Middle frontal gyrus (tissue), 1 donor: ENCODE data around the gene RPUSD2.
A peak's percentile ranks its signal among the peaks of the same experiment; 100 is the strongest.
"Not testable (repeated sequence)": the region's sequence is repeated elsewhere in the genome, so short reads cannot be mapped to it uniquely, and the experiment has no call there.

ENCODE experiments used
- DNase-seq: peaks from one replicate; pipeline ENCODE4 v3.0.0-alpha.2; 2015; ENCODE audit warnings: low spot score; ENCODE audit errors: extremely low spot score

RPUSD2 gene

DNA sequence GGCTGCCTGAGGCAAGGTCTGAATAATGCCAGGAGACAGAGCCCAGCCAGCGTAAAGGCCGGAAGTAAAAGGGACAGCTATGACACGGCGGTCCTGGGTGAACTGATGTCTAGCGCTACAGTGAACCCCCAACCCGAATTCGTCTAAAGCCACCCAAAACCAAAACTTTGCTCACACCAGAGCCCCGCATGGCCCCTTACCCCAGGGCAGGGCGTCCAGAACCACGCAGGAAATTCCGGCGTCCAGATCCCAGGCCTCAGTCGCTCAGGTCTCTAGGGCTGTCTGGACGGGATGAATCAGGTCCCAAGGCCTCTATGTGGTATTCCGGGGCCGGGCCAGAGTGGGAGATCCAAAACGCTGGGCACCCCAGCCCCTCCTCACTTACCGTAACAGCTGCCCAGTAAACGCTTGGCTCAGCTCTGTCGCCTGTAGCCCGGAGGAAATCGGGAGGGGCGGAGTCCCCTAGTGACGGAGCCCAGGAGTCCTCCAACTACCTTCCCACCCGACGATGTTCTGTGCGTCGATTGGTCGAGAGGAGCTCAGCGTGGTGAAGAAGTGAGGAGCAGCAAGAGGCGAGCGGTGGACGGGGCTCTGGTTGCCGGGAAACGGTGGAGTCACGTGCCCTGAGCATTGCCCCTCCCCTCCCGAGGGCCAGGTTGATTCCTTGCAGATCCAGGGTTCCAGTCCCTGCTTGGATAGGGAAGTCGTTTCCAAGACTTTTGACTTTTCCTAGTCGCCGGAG lies 4.3 kb upstream of the RPUSD2 start, which contains the start of gene CCDC32:
TSS of gene CCDC32 (minus strand) at position 452 of the 742 bp plus-strand sequence. CDS start 2,027 bp downstream, outside the sequence.
- peak; percentile 97 for DNase-seq

DNA sequence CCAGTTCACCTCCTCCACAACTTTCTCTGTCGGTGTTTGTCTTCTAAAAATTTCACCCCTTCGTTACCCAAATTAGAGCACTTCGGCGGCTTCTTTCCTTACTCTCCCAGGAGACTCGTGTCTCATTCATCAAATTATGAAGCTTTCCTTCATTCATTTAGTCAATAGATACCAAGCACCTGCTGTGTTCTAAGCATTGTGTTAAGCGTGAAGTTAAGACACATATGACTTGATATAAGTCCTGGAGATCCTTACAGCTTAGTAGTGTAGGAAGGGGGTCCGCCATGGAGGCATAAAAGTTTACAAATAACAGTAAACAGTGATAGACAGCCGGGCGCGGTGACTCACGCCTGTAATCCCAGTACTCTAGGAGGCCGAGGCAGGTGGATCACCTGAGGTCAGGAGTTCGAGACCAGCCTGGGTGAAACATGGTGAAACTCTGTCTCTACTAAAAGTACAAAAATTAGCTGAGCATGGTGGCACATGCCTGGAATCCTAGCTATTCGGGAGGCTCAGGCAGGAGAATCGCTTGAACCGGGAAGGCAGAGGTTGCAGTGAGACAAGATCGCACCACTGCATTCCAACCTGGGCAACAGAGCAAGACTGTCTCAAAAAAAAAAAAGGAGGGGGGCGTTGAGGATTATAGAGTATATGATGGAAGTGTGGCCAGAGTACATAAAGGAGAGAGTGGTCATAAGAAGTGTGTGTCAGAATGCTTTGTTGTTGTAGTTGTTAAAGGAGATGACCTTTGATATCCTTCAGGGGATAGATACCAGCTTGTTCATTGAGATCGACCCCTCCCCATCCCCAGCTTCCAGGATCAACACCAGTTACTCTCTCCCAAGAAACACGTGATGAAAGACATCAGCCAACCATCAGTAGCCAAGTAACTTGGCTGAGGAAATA lies 3.5 kb upstream of the RPUSD2 start:
- DNase-seq, result no peak

DNA sequence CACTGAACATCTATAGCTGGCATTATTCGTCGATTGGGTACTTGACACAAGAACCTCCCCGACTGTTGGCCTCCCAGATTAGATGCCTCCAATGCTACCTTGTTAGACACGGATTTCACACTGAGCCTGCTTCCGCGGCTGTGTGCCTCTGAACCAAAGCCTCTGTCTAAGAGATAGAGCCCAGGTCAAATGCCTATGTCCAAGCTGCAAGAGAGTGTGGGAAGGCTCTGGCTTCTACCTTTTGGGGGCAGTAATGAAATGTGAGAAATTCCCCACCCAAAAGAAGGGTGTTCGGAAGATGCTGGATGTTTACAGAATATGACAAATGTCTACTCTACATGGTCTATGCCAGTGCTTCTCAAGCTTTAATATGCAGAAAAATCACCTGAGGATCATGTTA lies 2.0 kb upstream of the RPUSD2 start:
- no peak for DNase-seq

DNA sequence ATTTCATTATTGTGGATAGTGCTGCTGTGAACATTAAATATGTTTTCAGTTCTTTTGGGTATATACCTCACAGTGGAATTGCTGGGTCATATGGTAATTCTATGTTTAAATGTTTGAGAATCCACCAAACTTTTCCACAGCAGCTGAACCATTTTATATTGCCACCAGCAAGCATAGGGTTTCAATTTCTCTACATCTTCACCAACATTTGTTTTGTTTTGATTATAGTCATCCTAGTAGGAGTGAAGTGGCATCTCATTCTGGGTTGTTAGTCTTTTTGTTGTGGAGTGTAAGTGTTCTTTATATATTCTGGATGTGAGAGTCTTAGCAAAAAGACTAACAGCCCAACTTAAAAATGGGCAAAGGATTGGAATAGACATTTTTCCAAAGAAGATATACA lies 6.0 kb downstream of the RPUSD2 start:
- DNase-seq, result no peak

DNA sequence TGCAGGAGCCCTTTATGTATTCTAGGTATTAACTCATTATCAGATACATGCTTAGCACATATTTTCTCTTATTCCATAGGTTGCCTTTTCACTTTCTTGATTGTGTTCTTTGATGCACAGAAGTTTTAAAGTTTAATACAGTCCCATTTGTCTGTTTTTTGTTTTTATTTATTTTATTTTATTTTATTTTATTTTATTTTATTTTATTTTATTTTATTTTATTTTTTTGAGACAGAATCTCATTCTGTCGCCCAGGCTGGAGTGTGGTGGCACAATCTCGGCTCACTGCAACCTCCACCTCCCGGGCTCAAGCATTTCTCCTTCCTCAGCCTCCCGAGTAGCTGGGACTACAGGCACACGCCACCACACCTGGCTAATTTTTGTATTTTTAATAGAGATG lies 7.8 kb downstream of the RPUSD2 start:
- DNase-seq, result not testable (repeated sequence)

DNA sequence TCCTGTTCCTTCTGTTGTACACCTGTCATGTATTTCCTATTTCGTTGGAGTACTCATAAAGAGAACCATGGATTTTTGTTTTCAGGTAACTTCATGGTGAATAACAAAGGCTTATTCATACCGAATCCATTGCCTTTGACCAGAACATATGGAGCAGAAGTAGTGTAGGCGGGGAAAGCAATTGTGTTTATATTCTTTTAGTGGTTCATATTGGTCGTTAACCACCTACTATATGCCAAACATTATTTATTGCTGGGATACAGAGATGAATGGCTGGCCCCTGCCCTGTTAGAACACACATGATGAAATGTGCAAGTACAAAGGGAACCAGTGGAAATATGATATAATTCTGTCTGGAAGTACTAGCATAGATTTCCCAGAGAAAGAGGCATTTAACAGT lies 9.8 kb downstream of the RPUSD2 start:
- DNase-seq, result no peak

DNA sequence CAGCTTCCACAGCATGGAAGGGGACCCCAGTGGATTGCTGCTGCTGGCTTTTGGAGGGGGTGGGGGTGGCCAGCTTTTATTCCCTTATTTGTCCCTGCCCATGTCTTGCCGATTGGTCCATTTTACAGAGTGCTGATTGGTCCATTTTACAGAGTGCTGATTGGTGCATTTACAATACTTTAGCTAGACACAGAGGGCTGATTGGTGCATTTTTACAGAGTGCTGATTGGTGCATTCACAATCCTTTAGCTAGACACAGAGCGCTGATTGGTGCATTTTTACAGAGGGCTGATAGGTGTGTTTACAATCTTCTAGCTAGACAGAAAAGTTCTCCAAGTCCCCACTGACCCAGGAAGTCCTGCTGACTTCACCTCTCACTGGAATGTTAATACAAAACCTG lies 12.7 kb downstream of the RPUSD2 start:
- not testable (repeated sequence) for DNase-seq

DNA sequence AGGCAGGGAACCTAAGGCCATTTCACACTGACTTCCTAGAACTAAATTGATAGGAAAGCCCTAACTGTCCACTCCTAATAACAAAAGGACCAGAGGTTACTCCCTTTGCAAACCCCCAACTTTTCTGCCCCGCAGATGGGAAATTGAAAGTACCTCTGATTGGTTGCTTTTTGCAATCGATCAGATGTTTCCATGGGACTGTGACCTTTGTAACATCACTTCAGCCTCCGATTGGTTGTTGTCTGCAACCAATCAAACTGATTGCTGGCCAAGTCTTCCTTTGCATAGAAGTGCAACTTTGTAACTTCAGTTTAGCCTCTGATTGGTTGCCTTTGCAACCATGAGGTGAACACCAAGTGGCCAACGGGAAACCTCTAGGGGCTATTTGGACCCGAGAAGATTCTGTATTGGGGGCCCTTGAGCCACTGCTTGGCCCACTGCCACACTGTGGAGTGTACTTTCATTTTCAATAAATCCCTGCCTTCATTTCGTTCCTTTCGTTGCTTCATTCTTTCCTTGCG lies 13.7 kb downstream of the RPUSD2 start:
- DNase-seq, result no peak

DNA sequence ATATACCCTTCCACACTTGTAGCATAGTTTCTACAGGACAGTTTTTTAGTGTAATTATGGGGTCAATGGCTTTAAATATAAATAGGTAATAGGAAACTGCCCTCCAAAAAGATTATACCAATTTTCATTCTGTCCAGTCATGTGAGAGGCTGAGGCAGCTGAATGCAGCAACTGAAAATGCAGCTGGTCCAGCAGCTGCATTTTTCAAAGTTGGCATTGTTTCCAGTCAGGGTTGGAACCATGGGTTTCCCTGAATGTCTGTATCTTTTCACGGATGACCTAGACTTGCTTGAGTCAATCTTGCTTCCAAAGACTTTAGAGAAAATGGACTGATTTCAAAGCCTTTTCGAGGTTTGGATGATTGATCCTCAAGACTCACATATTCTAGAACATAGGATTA lies 15.1 kb downstream of the RPUSD2 start:
- no peak for DNase-seq

DNA sequence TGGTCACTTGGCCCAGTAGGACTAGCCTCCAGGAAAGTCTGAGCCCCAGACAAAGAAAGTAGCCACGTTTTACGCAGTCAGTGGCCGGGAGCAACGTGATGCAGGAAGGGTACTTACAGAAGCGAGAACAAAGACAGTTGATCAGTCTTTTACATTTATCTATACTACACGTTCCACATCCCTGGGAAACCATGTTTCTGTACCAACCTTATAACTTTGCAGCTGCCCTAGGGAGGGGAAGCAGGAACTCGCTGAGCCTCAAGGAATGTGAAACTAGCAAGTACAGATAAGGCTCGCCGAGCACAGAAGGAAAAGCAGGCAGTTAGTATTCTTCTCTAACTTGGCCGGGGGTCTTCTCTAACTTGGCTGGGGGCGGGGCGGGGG lies 21.6 kb downstream of the RPUSD2 start:
- no peak for DNase-seq

DNA sequence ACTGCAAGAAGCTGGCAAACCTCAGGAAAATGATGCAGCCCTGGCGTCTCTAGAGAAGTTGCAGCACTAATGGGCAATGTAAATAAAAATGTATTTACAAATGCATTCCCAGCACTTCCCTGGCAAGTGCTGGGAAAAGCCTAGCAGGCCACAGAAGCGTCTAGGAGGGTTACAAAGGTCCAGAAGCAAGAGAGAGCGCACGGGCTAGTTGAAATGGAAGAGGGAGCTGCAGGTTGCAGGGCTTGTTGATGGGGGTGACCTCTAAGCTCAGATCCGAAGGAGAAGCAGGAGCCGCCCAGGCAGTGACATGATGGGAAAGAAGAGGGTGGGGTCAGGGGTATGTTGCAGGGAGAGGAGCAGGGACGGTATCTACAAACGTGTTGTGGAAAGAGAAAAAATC lies 22.3 kb downstream of the RPUSD2 start:
- no peak for DNase-seq

DNA sequence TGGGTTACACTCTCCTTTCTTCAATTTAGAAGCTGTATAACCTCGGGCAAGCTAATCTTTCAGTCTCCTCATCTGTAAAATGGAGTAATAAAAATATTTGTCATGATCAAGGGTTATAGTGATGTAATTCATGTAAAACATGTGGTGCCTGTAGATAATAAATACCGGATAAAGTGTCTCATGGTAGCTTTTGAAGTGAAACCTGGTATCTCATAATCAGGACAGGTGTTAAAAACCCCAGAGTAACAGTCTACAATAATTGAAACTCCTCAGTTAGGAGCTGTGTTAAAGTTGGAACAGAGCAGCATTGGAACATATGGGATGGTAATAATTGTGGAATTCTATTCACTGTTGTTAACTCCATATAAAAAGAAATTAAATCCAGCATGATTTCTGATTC lies 24.1 kb downstream of the RPUSD2 start:
- DNase-seq, result no peak

DNA sequence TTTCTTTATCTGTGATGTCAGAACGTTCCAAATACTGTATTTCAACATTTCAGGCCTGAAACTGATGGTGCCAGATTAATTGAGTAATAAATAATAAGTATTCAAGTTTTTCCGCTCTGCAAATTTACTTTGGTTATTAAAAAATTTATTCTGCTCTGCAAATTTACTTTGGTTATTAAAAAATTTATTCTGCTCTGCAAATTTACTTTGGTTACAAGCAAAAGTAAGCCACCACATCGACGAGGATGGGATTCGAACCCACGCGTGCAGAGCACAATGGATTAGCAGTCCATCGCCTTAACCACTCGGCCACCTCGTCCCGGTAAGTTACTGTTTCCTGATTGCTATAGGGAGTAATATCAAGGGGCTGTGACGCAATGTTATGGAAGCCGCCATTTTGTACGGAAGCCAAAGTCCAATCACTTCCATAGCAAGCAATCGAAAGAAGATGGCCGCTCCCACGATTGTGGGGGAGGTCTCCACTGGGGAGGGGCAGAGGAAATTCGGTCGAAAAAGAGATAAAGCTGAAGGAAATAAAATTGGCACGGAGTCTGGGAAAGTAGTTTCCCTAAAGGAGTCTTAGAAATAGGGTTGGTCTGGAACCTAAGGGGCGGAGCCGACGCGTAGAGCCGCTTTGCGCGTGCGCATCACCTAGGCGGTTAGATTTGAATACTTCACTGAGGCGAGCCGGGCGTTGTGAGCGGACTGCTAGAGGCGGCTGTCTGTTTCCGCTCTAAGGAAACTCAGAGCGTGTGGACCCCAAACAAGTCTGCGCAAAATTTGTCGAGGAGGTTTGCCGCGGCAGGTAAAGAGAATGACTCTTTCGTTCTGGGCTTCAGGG lies 24.7 kb downstream of the RPUSD2 start, which contains the start of gene KNL1:
TSS of gene KNL1 (plus strand) at position 662 of the 841 bp plus-strand sequence. CDS start 8,683 bp downstream, outside the sequence.
- DNase-seq, result peak; percentile 92

DNA sequence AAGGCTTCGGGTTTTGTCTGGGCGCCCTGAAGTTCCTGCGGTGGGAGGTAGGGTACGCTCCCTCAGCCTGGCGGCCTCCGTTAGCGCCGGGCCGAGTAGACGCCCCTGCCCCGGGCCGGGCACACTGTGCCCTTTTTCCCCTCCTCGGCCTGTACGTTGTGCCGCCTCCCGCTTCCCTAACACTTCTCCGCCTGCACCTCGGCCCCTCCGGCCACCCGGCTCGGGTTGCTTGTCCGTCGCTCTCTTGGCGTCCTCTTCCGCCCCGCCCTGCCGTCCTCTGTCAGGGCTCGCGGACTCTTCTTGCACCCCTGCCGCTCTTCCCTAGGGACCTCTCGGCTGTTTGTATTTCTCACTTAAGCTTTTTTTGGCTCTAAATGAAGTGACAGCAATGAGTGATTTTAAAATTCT lies 25.3 kb downstream of the RPUSD2 start:
- DNase-seq, result no peak

DNA sequence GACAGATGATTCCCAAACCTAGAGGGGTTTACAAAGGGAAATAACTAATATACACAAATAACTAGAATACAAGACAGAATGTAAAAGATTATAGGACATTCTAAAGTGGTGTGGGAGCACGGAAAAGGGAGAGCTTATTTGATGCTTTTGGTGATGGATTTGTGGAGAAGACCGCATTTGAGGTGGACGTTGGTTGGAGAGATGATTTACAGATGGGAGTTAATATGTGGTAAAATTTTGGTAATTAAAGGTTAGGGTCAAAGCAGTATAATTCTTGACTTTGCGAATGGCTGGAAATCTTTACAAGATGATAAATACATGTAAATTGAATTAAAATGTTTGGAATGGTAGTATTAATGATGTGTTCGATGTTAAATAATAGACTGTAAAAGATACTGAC lies 26.1 kb downstream of the RPUSD2 start:
- DNase-seq, result no peak

DNA sequence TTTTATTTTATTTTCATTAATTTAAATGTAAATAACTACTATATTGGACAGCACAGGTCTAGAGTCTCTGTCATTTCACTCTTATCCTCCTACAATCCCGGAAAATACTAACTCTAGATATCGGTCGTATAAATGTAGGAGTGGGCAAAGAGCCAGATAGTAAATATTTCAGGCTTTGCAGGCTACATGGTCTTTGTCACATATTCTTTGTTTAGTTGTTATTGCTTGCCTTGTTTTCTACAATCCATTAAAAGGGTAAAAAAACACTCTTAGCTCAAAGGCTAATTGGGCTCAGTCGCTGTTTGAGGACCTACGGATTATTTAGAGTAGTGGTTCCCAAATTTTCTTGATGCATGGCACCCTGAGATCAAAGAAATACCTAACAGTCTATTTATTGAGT lies 26.7 kb downstream of the RPUSD2 start:
- DNase-seq, result no peak

DNA sequence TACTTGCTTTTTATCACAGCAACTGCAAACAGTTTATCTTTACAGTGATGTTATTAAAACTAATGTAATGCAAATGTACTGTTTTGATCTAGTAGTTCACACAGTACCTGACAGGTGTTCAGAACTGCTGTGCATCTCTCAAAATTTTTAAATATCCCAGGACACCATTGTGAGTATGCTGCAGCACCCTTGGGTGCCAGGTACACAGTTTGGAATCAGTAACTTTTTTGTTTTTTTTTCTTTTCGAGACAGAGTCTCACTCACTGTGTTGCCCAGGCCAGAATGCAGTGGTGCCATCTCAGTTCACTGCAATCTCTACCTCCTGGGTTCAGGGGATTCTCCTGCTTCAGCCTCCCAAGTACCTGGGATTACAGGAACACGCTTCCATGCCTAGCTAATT lies 27.9 kb downstream of the RPUSD2 start:
- DNase-seq, result no peak

DNA sequence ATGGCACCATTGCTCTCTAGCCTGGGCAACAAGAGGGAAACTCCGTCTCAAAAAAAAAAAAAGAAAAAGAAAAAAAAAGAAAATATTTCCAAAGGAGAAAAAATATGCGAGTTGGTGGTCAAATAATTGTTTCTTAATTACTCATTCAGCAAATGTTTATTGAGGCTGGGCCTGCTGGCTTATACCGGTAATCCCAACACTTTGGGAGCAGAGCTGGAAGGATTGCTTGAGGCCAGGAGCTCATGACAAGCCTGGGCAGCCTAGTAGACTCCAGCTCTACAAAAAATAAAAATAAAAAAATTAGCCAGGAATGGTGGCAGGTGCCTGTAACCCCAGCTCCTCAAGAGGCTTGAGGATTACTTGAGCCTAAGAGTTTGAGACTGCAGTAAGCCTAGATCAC lies 29.0 kb downstream of the RPUSD2 start:
- DNase-seq, result no peak

DNA sequence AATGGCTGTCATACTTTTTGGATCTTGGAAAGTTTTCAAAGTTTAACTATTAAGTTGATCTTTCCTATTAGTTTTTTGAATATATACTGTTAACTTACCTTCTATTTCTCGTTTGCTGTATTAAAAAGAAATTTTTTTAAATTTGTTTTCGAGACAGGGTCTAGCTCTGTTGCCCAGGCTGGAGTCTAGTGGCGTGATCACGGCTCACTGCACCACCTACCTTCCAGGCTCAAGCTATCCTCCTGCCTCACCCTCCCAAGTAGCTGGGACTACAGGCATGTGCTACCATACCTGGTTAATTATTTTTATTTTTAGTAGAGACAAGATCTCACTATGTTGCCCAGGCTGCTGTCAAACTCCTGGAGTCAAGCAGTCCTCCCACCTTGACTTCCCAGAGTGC lies 29.6 kb downstream of the RPUSD2 start:
- DNase-seq, result no peak

DNA sequence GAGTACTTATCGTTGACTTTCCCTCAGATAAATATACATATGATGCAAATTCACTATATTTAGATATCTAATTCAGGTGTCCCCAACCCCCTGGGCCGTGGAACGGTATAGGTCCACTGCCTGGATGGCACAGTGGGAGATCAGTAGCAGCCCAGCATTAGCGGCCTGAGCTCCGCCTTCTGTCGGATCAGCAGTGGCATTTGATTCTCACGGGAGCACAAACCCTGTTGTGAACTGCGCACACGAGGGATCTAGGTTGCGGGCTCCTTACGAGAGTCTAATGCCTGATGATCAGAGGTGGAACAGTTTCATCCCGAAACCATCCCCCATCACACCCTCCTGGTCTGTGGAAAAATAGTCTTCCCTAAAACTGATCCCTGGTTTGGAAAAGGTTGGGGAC lies 31.9 kb downstream of the RPUSD2 start:
- DNase-seq, result no peak

DNA sequence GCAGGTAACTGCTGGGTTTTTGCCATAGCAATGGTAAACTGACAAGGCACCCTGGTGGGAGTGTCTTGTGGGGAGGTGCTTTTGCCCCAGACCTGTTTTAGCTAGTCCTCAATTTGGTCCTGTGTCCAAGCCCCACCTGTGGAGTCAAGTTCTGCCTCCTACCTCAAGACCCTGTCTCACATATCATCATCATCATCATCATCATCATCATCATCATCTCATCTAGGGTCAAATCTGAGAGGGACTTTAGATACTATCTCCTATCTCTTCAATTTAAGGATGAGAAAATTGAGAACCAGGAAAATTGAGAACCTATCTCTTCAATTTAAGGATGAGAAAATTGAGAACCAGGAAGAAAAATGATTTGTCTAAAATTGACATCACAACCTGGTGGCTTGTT lies 34.8 kb downstream of the RPUSD2 start:
- DNase-seq, result no peak
